Chondrocyte (in vitro differentiated cells): ENCODE results near the gene UNC5B. TPM values are rescaled to one million over a fixed set of nuclear protein-coding genes. Genes with fewer than 3 reads are reported as not detected.
A peak's percentile ranks its signal among the peaks of the same experiment; 100 is the strongest.

Experiments used
- DNase-seq: peaks from one replicate; pipeline ENCODE4 v3.0.0; 2021; ENCODE audit warnings: mixed read lengths, low spot score
- H3K27ac Mint-ChIP-seq: one replicate; pipeline ENCODE4 v1.8.0; 2021; ENCODE audit warnings: mild to moderate bottlenecking, moderate library complexity, mixed read lengths; ENCODE audit not compliant: unreplicated experiment
- H3K27me3 Mint-ChIP-seq: 2 replicates; pipeline ENCODE4 v1.8.0; 2021; ENCODE audit warnings: low read depth, mixed read lengths
- H3K36me3 Mint-ChIP-seq: 2 replicates; pipeline ENCODE4 v1.8.0; 2021; ENCODE audit warnings: low read depth, mixed read lengths
- H3K4me1 Mint-ChIP-seq: 2 replicates; pipeline ENCODE4 v1.8.0; 2021; ENCODE audit warnings: low read depth, mild to moderate bottlenecking, mixed read lengths
- H3K4me3 Mint-ChIP-seq: one replicate; pipeline ENCODE4 v1.8.0; 2021; ENCODE audit warnings: mild to moderate bottlenecking, moderate library complexity, mixed read lengths; ENCODE audit not compliant: unreplicated experiment
- H3K9me3 Mint-ChIP-seq: 2 replicates; pipeline ENCODE4 v1.8.0; 2021; ENCODE audit warnings: low read depth, mixed read lengths
- CTCF ChIP-seq: fragments of 200-600 bp; sonication (generic); IDR thresholded peaks from 2 replicates; pipeline ENCODE4 v1.5.0; 2021; ENCODE audit warnings: antibody characterized with exemption, mild to moderate bottlenecking, moderate library complexity
- total RNA-seq: library from RNA; stranded (reverse); gene quantifications from 3 replicates; pipeline ENCODE4 v1.2.1, GENCODE V29; 2021

Gene UNC5B
- total RNA-seq, 1 donor from 2014 or later = 57.9 TPM

DNA sequence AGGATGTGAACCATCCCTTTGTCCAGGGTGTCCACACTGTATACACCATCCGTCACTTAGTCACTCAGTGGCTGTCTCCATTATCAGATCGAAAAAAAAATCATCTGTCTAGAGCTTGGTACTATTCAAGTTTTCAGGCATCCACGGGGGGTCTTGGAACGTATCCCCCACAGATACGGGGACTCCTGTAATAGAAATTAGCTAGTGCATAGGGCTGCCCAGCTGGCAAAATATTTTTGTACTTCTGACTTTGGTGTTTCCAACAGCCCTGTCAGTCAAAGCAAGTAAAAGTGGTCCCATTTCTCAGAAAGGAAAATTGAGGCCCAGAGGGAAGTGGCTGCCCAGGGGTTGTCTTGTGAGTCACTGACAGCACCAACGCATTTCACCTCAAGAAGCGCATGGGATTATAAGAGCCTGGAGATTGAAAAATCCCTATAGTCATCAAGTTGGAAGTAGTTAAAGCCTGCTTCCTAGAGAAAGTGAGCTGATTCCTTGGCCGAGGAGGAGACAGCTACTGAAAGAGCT, 54.6 kb downstream of the UNC5B start:
- H3K27ac Mint-ChIP-seq = peak overlapping the region; percentile 99
- TF ChIP-seq CTCF = no peak
- peaks cover 84% of the 10 kb centered on the region for H3K4me1 Mint-ChIP-seq
- H3K4me3 Mint-ChIP-seq = no peak overlapping the region
- no peaks in the 10 kb centered on the region for H3K9me3 Mint-ChIP-seq
- no peaks in the 10 kb centered on the region for H3K27me3 Mint-ChIP-seq
- no peak for DNase-seq
- no peaks in the 10 kb centered on the region for H3K36me3 Mint-ChIP-seq

- H3K27me3 Mint-ChIP-seq = no peaks in the 10 kb centered on the region
- no peak for TF ChIP-seq CTCF
- H3K27ac Mint-ChIP-seq = peak overlapping the region; percentile 99
- peak overlapping the region; percentile 31 for H3K4me3 Mint-ChIP-seq
- H3K36me3 Mint-ChIP-seq = no peaks in the 10 kb centered on the region
- H3K4me1 Mint-ChIP-seq = peaks cover 83% of the 10 kb centered on the region
- H3K9me3 Mint-ChIP-seq = no peaks in the 10 kb centered on the region
- DNase-seq = no peak
Measured at GRCh38 chr10:71267508-71268240, 55.3 kb downstream of the UNC5B start.

GRCh38 chr10:71268247-71268691, 55.9 kb downstream of the UNC5B start:
- DNase-seq = no peak
- peak overlapping the region; percentile 99 for H3K27ac Mint-ChIP-seq
- H3K27me3 Mint-ChIP-seq = no peaks in the 10 kb centered on the region

GRCh38 chr10:71268758-71269157, 56.4 kb downstream of the UNC5B start:
- Mint-ChIP-seq H3K9me3 (no peaks in the 10 kb centered on the region), H3K27ac (peak overlapping the region; percentile 99), H3K36me3 (no peaks in the 10 kb centered on the region), H3K4me3 (no peak overlapping the region), H3K27me3 (no peaks in the 10 kb centered on the region), H3K4me1 (peaks cover 73% of the 10 kb centered on the region)
- TF ChIP-seq CTCF = no peak
- DNase-seq = no peak

More at GRCh38 chr10:71268247-71268691, 55.9 kb downstream of the UNC5B start:
- no peaks in the 10 kb centered on the region for H3K9me3 Mint-ChIP-seq
- H3K4me1 Mint-ChIP-seq = peaks cover 78% of the 10 kb centered on the region
- H3K4me3 Mint-ChIP-seq = peak overlapping the region; percentile 31
- H3K36me3 Mint-ChIP-seq = no peaks in the 10 kb centered on the region
- TF ChIP-seq CTCF = peak; percentile 77

GRCh38 chr10:71269301-71270288, 57.2 kb downstream of the UNC5B start:
- no peaks in the 10 kb centered on the region for H3K36me3 Mint-ChIP-seq
- DNase-seq = no peak
- H3K27ac Mint-ChIP-seq = peak overlapping the region; percentile 99
- H3K9me3 Mint-ChIP-seq = no peaks in the 10 kb centered on the region
- no peaks in the 10 kb centered on the region for H3K27me3 Mint-ChIP-seq
- peaks cover 68% of the 10 kb centered on the region for H3K4me1 Mint-ChIP-seq
- H3K4me3 Mint-ChIP-seq = no peak overlapping the region
- TF ChIP-seq CTCF = no peak
